GM06990 (cell line): ENCODE measurements around the gene VPS33B.
A peak's percentile ranks its signal among the peaks of the same experiment; 100 is the strongest.
"Not testable (repeated sequence)": the region's sequence is repeated elsewhere in the genome, so short reads cannot be mapped to it uniquely, and the experiment has no call there.

Experiments
- DNase-seq: peaks from one replicate; pipeline ENCODE4 v3.0.0-alpha.2; 2011; ENCODE audit not compliant: insufficient read length; ENCODE audit errors: extremely low read depth
- H3K27me3 ChIP-seq: replicated peaks from 2 replicates; pipeline ENCODE4 v1.6.0; 2011; ENCODE audit warnings: low read length; ENCODE audit not compliant: control insufficient read depth, insufficient read depth
- H3K36me3 ChIP-seq: 2 replicates; pipeline ENCODE4 v1.5.1; 2011; ENCODE audit warnings: low read length; ENCODE audit not compliant: control insufficient read depth, insufficient read depth
- H3K4me3 ChIP-seq: replicated peaks from 2 replicates; pipeline ENCODE4 v1.5.1; 2011; ENCODE audit warnings: low read depth, mild to moderate bottlenecking, control low read depth, low read length
- TF ChIP-seq, protein P1 (sequence below): IDR thresholded peaks from 2 replicates; pipeline ENCODE4 v1.5.1; 2011; ENCODE audit warnings: low read length, control low read depth, mild to moderate bottlenecking, inconsistent platforms; ENCODE audit not compliant: insufficient read depth, poor library complexity, severe bottlenecking

The VPS33B gene

DNA sequence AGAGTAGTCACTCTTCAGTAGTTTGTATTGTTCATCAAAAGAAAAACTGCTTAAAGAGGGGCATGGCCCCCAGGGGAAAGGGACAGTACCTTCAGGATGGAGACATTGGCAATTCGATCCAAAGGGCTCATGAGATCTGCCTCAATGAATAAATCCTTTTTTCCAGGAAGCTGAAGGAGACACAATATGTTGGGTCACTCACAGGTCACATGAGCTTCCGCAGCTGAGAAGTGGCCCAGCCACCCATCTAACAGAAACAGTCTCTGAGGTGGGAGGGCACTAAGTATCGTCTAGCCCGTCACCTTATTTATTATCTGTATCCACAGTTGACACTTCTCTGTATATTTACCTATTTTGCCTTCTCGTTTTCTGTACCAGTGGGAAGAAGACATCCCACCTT, 4.7 kb downstream of the VPS33B start:
- peaks cover 11% of the 10 kb centered on the region for H3K36me3 ChIP-seq
- TF ChIP-seq, protein P1, sequence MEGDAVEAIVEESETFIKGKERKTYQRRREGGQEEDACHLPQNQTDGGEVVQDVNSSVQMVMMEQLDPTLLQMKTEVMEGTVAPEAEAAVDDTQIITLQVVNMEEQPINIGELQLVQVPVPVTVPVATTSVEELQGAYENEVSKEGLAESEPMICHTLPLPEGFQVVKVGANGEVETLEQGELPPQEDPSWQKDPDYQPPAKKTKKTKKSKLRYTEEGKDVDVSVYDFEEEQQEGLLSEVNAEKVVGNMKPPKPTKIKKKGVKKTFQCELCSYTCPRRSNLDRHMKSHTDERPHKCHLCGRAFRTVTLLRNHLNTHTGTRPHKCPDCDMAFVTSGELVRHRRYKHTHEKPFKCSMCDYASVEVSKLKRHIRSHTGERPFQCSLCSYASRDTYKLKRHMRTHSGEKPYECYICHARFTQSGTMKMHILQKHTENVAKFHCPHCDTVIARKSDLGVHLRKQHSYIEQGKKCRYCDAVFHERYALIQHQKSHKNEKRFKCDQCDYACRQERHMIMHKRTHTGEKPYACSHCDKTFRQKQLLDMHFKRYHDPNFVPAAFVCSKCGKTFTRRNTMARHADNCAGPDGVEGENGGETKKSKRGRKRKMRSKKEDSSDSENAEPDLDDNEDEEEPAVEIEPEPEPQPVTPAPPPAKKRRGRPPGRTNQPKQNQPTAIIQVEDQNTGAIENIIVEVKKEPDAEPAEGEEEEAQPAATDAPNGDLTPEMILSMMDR, result no peak
- no peak for DNase-seq
- H3K4me3 ChIP-seq, result no peak overlapping the region
- no peaks in the 10 kb centered on the region for H3K27me3 ChIP-seq

- not testable (repeated sequence) for DNase-seq, H3K4me3 ChIP-seq, H3K27me3 ChIP-seq
- peaks cover 16% of the 10 kb centered on the region for H3K36me3 ChIP-seq
Measured at GRCh38 chr15:91013701-91014100, 8.7 kb downstream of the VPS33B start.

DNA sequence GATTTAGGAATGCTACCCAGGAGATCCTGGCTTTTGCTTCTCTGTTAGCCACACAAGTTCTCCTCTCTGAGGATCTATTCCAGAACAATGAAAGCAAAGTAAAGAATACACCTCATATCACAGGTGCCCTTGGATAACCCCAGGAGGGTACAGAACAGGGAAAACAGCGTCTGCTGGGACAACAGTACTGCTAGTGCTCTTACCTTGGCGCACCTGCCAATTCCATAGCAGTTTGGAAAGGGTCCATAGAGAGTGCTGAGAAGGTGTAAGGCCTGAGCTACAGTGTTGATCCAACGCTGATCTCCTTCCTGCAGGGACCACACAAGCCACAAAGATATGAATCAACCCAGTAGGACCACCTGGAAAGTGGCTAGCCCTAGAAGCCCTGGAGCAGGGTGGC, 15.1 kb downstream of the VPS33B start:
- no peaks in the 10 kb centered on the region for H3K27me3 ChIP-seq
- H3K36me3 ChIP-seq, result peaks cover 33% of the 10 kb centered on the region
- TF ChIP-seq, protein P1, result no peak
- H3K4me3 ChIP-seq, result no peak overlapping the region
- DNase-seq, result no peak

DNA sequence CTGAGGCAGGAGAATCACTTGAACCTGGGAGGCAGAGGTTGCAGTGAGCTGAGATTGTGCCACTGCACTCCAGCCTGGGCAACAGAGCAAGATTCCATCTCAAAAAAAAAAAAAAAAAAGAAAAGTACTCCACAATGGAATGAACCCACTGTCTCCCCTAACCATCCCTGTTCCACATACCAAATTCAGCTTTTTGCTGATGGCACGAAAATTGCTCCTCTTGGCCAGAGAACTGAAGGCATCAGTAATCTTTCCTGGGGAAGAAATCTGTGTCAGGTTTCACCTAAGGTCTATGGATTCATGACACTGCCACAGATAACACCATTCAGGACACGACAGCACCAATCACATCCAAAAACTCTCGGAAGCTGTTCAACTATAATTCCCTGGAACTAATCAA, 21.2 kb downstream of the VPS33B start:
- TF ChIP-seq, protein P1, result no peak
- no peak for DNase-seq
- Histone ChIP-seq H3K27me3 (no peaks in the 10 kb centered on the region), H3K36me3 (peaks cover 32% of the 10 kb centered on the region), H3K4me3 (no peak overlapping the region)

GRCh38 chr15:90998737-90999136, 23.7 kb downstream of the VPS33B start:
- DNase-seq, result no peak
- H3K27me3 ChIP-seq, result no peaks in the 10 kb centered on the region
- H3K4me3 ChIP-seq, result no peak overlapping the region
- peaks cover 18% of the 10 kb centered on the region for H3K36me3 ChIP-seq
- TF ChIP-seq, protein P1, result no peak

DNA sequence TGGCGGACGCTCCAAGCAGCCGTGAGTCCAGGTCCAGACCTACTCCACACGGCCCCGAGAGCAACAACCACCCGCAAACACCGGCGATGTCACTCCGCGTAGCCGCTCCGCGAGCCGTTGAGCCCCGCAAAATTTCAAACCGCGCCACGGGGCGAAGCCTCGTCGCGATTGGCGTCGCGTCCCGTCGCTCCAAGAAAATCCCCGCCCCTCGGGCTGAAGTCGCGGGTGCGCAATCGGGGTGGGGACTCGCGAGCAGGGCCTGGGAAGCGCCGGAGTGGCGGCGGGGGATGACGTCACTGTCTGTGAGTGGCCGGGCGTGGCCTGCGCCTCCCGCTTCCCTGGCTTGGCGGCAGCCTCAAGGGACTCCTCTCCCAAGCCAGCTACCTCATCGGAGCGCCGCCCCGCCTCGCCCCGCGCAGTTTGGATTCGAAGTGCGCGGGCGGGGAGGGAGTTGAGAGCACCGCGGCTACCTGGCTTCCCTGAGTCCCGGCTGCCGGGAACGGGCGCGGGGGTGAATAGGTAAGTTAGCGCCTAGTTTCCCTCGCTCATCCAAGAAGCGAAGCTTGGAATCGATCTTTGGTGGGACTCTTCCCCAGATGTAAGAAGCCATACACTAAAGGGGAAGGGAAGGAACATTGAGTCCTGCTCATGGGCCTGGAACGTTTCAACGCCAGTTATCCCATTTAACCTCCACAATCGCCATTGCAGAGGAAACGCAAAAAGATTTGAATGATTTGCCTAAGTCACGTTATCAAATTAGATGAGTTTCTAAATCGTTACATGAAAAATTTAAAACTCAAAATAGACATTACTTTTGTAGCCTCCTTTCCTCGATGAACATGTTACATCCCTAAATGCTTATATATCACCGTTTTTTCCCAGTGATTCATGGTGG, 27.7 kb downstream of the VPS33B start, which contains the start of gene PRC1:
TSS of gene PRC1 (minus strand) at position 119 of the 895 bp plus-strand sequence. CDS start at position 1, 118 bp downstream.
- peak; percentile 98 for DNase-seq
- Histone ChIP-seq H3K36me3 (peaks cover 7% of the 10 kb centered on the region), H3K27me3 (no peaks in the 10 kb centered on the region), H3K4me3 (peak within 1 kb of the TSS; percentile 98)
- TF ChIP-seq, protein P1, result no peak
